CD8-positive, alpha-beta memory T cell (primary cell): ENCODE data around the gene NPHP4. TPM values are rescaled to one million over a fixed set of nuclear protein-coding genes. Genes with fewer than 3 reads are reported as not detected.
A peak's percentile ranks its signal among the peaks of the same experiment; 100 is the strongest.

Source experiments
- CTCF ChIA-PET: fragments of 350-600 bp; sonication (Branson Sonifier 250); formaldehyde crosslinking; loops from one replicate; lab custom pipeline; 2021; ENCODE audit warnings: antibody characterized with exemption; lab: Charles Lee
- POLR2A ChIA-PET: fragments of 350-600 bp; sonication (Branson Sonifier 250); formaldehyde crosslinking; loops from one replicate; lab custom pipeline; 2021; ENCODE audit warnings: antibody characterized with exemption; lab: Charles Lee
- DNase-seq, 5 donors: peaks; one replicate each; pipeline versions ENCODE4 v3.0.0 to v3.0.0-alpha.2; 2020 to 2022; ENCODE audit warnings: mixed read lengths in 1 of 5
- H3K27ac ChIP-seq: one replicate; pipeline ENCODE4 v1.7.0; 2013; ENCODE audit warnings: low read depth, mild to moderate bottlenecking, low read length, moderate library complexity
- H3K27me3 ChIP-seq: 2 replicates; pipeline ENCODE4 v1.7.0; 2013; ENCODE audit warnings: low read length, mild to moderate bottlenecking; ENCODE audit not compliant: insufficient read depth, poor library complexity, severe bottlenecking
- H3K36me3 ChIP-seq: 2 replicates; pipeline ENCODE4 v1.7.0; 2013; ENCODE audit warnings: mild to moderate bottlenecking, low read length, moderate library complexity; ENCODE audit not compliant: insufficient read depth
- H3K4me1 ChIP-seq: 2 replicates; pipeline ENCODE4 v1.7.0; 2013; ENCODE audit warnings: mild to moderate bottlenecking, low read length, moderate library complexity; ENCODE audit not compliant: insufficient read depth
- H3K4me3 ChIP-seq: 2 replicates; pipeline ENCODE4 v1.7.0; 2013; ENCODE audit warnings: mild to moderate bottlenecking, low read length
- H3K9me3 ChIP-seq: 2 replicates; pipeline ENCODE4 v1.7.0; 2013; ENCODE audit warnings: mild to moderate bottlenecking, low read length
- H3K27ac Mint-ChIP-seq, 8 donors: one replicate each; pipeline ENCODE4 v1.8.0; 2020 to 2021; ENCODE audit warnings: mixed read lengths in 8 of 8, mild to moderate bottlenecking in 6 of 8, inconsistent platforms in 3 of 8, moderate library complexity in 3 of 8
- H3K27me3 Mint-ChIP-seq, 2 donors: one replicate each; pipeline ENCODE4 v1.8.0; 2020 to 2021; ENCODE audit warnings: mixed read lengths in 2 of 2, mild to moderate bottlenecking in 1 of 2, moderate library complexity in 1 of 2
- H3K36me3 Mint-ChIP-seq, 3 donors: one replicate each; pipeline ENCODE4 v1.8.0; 2020 to 2021; ENCODE audit warnings: mixed read lengths in 3 of 3, inconsistent platforms in 1 of 3, mild to moderate bottlenecking in 1 of 3
- H3K4me1 Mint-ChIP-seq, 3 donors: one replicate each; pipeline ENCODE4 v1.8.0; 2020 to 2021; ENCODE audit warnings: mixed read lengths in 3 of 3, inconsistent platforms in 1 of 3, mild to moderate bottlenecking in 1 of 3
- H3K4me3 Mint-ChIP-seq, 7 donors: one replicate each; pipeline ENCODE4 v1.8.0; 2020 to 2021; ENCODE audit warnings: mixed read lengths in 7 of 7, mild to moderate bottlenecking in 6 of 7, moderate library complexity in 4 of 7, inconsistent platforms in 2 of 7
- H3K9me3 Mint-ChIP-seq, 5 donors: one replicate each; pipeline ENCODE4 v1.8.0; 2020 to 2022; ENCODE audit warnings: mixed read lengths in 5 of 5, mild to moderate bottlenecking in 3 of 5, moderate library complexity in 2 of 5, inconsistent platforms in 1 of 5
- polyA plus RNA-seq: library from polyadenylated mRNA; unstranded; fragments of 300-500 nt; fragmentation: Illumina TruSeq; gene quantifications from one replicate; pipeline ENCODE4 v1.2.3, GENCODE V29; 2021
- total RNA-seq, 2 experiments: library from RNA; stranded (reverse); gene quantifications; one replicate each; pipeline ENCODE4 v1.2.3, GENCODE V29; 2021

Gene NPHP4
- total and polyA plus RNA-seq, 3 experiments from 2014 or later: 1.2 to 11.5 (median 11.2) TPM

- H3K27ac Mint-ChIP-seq: no peak overlapping the region
- CTCF ChIA-PET: no interaction called here
- no peaks in the 10 kb centered on the region for H3K9me3 Mint-ChIP-seq
- no peaks in the 10 kb centered on the region for H3K4me1 ChIP-seq
- no peaks in the 10 kb centered on the region for H3K4me1 Mint-ChIP-seq
- peaks cover 0 to 14% (median 4%) of the 10 kb centered on the region in 3 donors for H3K36me3 Mint-ChIP-seq
- no peaks in the 10 kb centered on the region for H3K36me3 ChIP-seq
- H3K27me3 ChIP-seq: no peaks in the 10 kb centered on the region
- no peaks in the 10 kb centered on the region for H3K9me3 ChIP-seq
- H3K4me3 Mint-ChIP-seq: no peak overlapping the region
- no peak overlapping the region for H3K4me3 ChIP-seq
- no peak overlapping the region for H3K27ac ChIP-seq
- H3K27me3 Mint-ChIP-seq: no peaks in the 10 kb centered on the region
- DNase-seq: no peak
- POLR2A ChIA-PET: no interaction called here
These were observed 129.0 kb downstream of the NPHP4 start for GRCh38 chr1:5863238-5863637.

- Histone ChIP-seq H3K36me3 (no peaks in the 10 kb centered on the region), H3K27ac (no peak overlapping the region), H3K9me3 (no peaks in the 10 kb centered on the region), H3K27me3 (no peaks in the 10 kb centered on the region), H3K4me1 (no peaks in the 10 kb centered on the region), H3K4me3 (no peak overlapping the region)
- Mint-ChIP-seq H3K4me3 (no peak overlapping the region), H3K27ac (no peak overlapping the region), H3K36me3 (peaks cover 0 to 14% (median 4%) of the 10 kb centered on the region in 3 donors), H3K27me3 (no peaks in the 10 kb centered on the region), H3K9me3 (no peaks in the 10 kb centered on the region), H3K4me1 (no peaks in the 10 kb centered on the region)
- ChIA-PET CTCF (no interaction called here), POLR2A (no interaction called here)
- no peak for DNase-seq
These were observed 130.1 kb downstream of the NPHP4 start for GRCh38 chr1:5861871-5862825.

- no peak overlapping the region for H3K27ac ChIP-seq
- no peak overlapping the region for H3K4me3 Mint-ChIP-seq
- no peaks in the 10 kb centered on the region for H3K27me3 ChIP-seq
- peak overlapping the region in 1 of 8 donors; percentile 19 for H3K27ac Mint-ChIP-seq
- no peak overlapping the region for H3K4me3 ChIP-seq
- H3K36me3 Mint-ChIP-seq: peaks cover 0 to 14% (median 1%) of the 10 kb centered on the region in 3 donors
- POLR2A ChIA-PET: no interaction called here
- H3K36me3 ChIP-seq: no peaks in the 10 kb centered on the region
- DNase-seq: no peak
- H3K9me3 Mint-ChIP-seq: no peaks in the 10 kb centered on the region
- H3K4me1 Mint-ChIP-seq: no peaks in the 10 kb centered on the region
- H3K27me3 Mint-ChIP-seq: no peaks in the 10 kb centered on the region
- H3K4me1 ChIP-seq: no peaks in the 10 kb centered on the region
- CTCF ChIA-PET: no interaction called here
- H3K9me3 ChIP-seq: no peaks in the 10 kb centered on the region
These were observed 131.9 kb downstream of the NPHP4 start for GRCh38 chr1:5860277-5860676.

GRCh38 chr1:5859766-5860165 is 132.5 kb downstream of the NPHP4 start:
- Mint-ChIP-seq H3K36me3 (peaks cover 0 to 14% (median 1%) of the 10 kb centered on the region in 3 donors), H3K9me3 (peaks cover 0 to 2% (median 0%) of the 10 kb centered on the region in 5 donors), H3K4me1 (no peaks in the 10 kb centered on the region), H3K27ac (no peak overlapping the region), H3K4me3 (no peak overlapping the region), H3K27me3 (peaks cover 0 to 1% of the 10 kb centered on the region in 2 donors)
- ChIA-PET CTCF (no interaction called here), POLR2A (no interaction called here)
- no peak for DNase-seq
- Histone ChIP-seq H3K27me3 (no peaks in the 10 kb centered on the region), H3K4me3 (no peak overlapping the region), H3K4me1 (no peaks in the 10 kb centered on the region), H3K9me3 (no peaks in the 10 kb centered on the region), H3K36me3 (no peaks in the 10 kb centered on the region), H3K27ac (no peak overlapping the region)

GRCh38 chr1:5858844-5859407 is 133.3 kb downstream of the NPHP4 start:
- Mint-ChIP-seq H3K27me3 (peaks cover 0 to 1% of the 10 kb centered on the region in 2 donors), H3K9me3 (peaks cover 0 to 2% (median 0%) of the 10 kb centered on the region in 5 donors), H3K4me3 (no peak overlapping the region), H3K27ac (no peak overlapping the region), H3K4me1 (no peaks in the 10 kb centered on the region), H3K36me3 (peaks cover 0 to 13% (median 1%) of the 10 kb centered on the region in 3 donors)
- ChIA-PET CTCF (no interaction called here), POLR2A (no interaction called here)
- no peaks in the 10 kb centered on the region for H3K36me3 ChIP-seq
- DNase-seq: no peak
- no peaks in the 10 kb centered on the region for H3K9me3 ChIP-seq
- H3K27me3 ChIP-seq: no peaks in the 10 kb centered on the region
- no peak overlapping the region for H3K27ac ChIP-seq
- no peak overlapping the region for H3K4me3 ChIP-seq
- H3K4me1 ChIP-seq: no peaks in the 10 kb centered on the region

- H3K4me1 Mint-ChIP-seq: no peaks in the 10 kb centered on the region
- H3K36me3 ChIP-seq: no peaks in the 10 kb centered on the region
- ChIA-PET CTCF (no interaction called here), POLR2A (no interaction called here)
- H3K27me3 Mint-ChIP-seq: peaks cover 0 to 3% of the 10 kb centered on the region in 2 donors
- peaks cover 0 to 8% (median 1%) of the 10 kb centered on the region in 3 donors for H3K36me3 Mint-ChIP-seq
- no peak for DNase-seq
- H3K4me3 Mint-ChIP-seq: no peak overlapping the region
- peaks cover 0 to 2% (median 0%) of the 10 kb centered on the region in 5 donors for H3K9me3 Mint-ChIP-seq
- H3K4me1 ChIP-seq: no peaks in the 10 kb centered on the region
- H3K9me3 ChIP-seq: no peaks in the 10 kb centered on the region
- H3K27ac Mint-ChIP-seq: no peak overlapping the region
- no peak overlapping the region for H3K4me3 ChIP-seq
- H3K27me3 ChIP-seq: no peaks in the 10 kb centered on the region
- H3K27ac ChIP-seq: no peak overlapping the region
These were observed 134.0 kb downstream of the NPHP4 start for GRCh38 chr1:5858246-5858645.

- H3K4me3 ChIP-seq: no peak overlapping the region
- H3K27me3 Mint-ChIP-seq: peaks cover 0 to 3% of the 10 kb centered on the region in 2 donors
- H3K27ac Mint-ChIP-seq: no peak overlapping the region
- no peaks in the 10 kb centered on the region for H3K36me3 ChIP-seq
- H3K27ac ChIP-seq: no peak overlapping the region
- no peaks in the 10 kb centered on the region for H3K27me3 ChIP-seq
- ChIA-PET POLR2A (no interaction called here), CTCF (no interaction called here)
- peaks cover 0 to 4% (median 2%) of the 10 kb centered on the region in 5 donors for H3K9me3 Mint-ChIP-seq
- H3K4me1 ChIP-seq: no peaks in the 10 kb centered on the region
- H3K4me1 Mint-ChIP-seq: no peaks in the 10 kb centered on the region
- DNase-seq: no peak
- H3K36me3 Mint-ChIP-seq: peaks cover 0 to 5% (median 1%) of the 10 kb centered on the region in 3 donors
- H3K4me3 Mint-ChIP-seq: no peak overlapping the region
- H3K9me3 ChIP-seq: no peaks in the 10 kb centered on the region
These were observed 134.6 kb downstream of the NPHP4 start for GRCh38 chr1:5857508-5858090.

- H3K27ac ChIP-seq: no peak overlapping the region
- no peaks in the 10 kb centered on the region for H3K36me3 ChIP-seq
- H3K27me3 ChIP-seq: no peaks in the 10 kb centered on the region
- peaks cover 0 to 3% of the 10 kb centered on the region in 2 donors for H3K27me3 Mint-ChIP-seq
- no peak overlapping the region for H3K27ac Mint-ChIP-seq
- no peaks in the 10 kb centered on the region for H3K4me1 ChIP-seq
- H3K9me3 Mint-ChIP-seq: peaks cover 0 to 4% (median 2%) of the 10 kb centered on the region in 5 donors
- no peak overlapping the region for H3K4me3 Mint-ChIP-seq
- ChIA-PET POLR2A (no interaction called here), CTCF (no interaction called here)
- H3K36me3 Mint-ChIP-seq: peaks cover 0 to 1% (median 0%) of the 10 kb centered on the region in 3 donors
- no peak for DNase-seq
- H3K4me3 ChIP-seq: no peak overlapping the region
- H3K4me1 Mint-ChIP-seq: no peaks in the 10 kb centered on the region
- H3K9me3 ChIP-seq: no peaks in the 10 kb centered on the region
These were observed 135.2 kb downstream of the NPHP4 start for GRCh38 chr1:5857011-5857410.
